Measurements from ENCODE around the gene CHD3.

CHD3 gene

DNA sequence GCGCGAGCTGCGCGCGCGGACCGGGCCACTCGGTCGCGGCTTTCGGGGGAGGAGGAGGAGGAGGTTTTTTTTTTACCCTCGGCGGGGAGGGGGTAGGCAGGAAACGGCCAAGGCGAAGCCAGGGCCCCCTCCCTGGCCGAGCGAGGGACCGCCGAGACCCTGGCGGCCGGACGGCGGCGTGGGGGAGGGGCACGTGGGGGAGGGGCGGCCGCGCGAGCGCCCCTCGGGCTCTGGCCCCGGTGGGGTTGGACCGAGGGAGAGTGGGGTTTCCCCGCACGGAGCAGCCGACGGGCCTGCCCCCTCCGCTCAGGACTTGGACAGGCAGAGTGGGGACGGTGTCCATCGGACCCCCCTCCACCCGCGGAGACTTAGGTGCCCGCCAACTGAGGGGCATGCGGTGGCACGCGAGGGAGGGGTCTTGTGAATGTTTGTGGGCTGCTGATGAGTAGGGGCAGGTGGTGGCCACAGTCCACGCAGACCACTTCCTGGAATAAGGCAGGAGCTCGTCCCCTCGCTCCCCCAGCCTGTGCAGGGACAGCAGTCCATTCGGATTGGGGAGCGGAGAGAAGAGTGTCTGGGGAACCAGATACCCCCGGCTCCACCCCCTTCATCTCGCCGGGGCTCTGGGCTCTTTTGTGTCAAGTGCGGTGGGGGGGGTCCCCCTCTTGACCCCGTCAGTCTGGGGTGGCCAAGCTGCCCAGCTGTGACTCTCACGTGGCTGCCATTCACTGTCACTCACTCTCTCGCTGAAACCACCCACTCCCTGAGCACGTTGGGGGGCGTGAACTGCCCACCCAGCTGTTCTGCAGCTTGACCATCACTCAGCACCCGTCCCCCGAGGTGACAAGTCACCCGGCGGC lies 3.0 kb upstream of the CHD3 start (continued):
- TF ChIP-seq WT1 (tag by site-specific recombination; IDR thresholded peaks at IDR 0.05): peak; percentile 48; the same call in 1 of the 2 replicates
- no peak for TF ChIP-seq ZNF658 (tag by site-specific recombination; IDR thresholded peaks at IDR 0.05)
- no peak for TF ChIP-seq ZNF791 (tag by site-specific recombination; IDR thresholded peaks at IDR 0.05)
- TF ChIP-seq ZNF433 (tag by site-specific recombination; IDR thresholded peaks at IDR 0.05; ENCODE audit: low read depth): no peak
- peak; percentile 90 for TF ChIP-seq BCL11B (tag by site-specific recombination; IDR thresholded peaks at IDR 0.05; ENCODE audit: low read depth)
- TF ChIP-seq ZNF366 (tag by site-specific recombination; conservative IDR thresholded peaks at IDR 0.05): peak; percentile 26; the same call in 1 of the 2 replicates
- TF ChIP-seq ZNF138 (tag by site-specific recombination; IDR thresholded peaks at IDR 0.05; ENCODE audit: borderline replicate concordance): no peak
- TF ChIP-seq, protein P1, sequence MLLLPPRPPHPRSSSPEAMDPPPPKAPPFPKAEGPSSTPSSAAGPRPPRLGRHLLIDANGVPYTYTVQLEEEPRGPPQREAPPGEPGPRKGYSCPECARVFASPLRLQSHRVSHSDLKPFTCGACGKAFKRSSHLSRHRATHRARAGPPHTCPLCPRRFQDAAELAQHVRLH (tag by site-specific recombination; IDR thresholded peaks at IDR 0.05): no peak
- TF ChIP-seq ZFHX2 (tag by site-specific recombination; conservative IDR thresholded peaks at IDR 0.05): peak; percentile 88
- peak; percentile 55 for TF ChIP-seq KLF1 (tag by site-specific recombination; IDR thresholded peaks at IDR 0.05)
- TF ChIP-seq ZNF521 (tag by site-specific recombination; IDR thresholded peaks at IDR 0.05): no peak
- TF ChIP-seq, protein P2, sequence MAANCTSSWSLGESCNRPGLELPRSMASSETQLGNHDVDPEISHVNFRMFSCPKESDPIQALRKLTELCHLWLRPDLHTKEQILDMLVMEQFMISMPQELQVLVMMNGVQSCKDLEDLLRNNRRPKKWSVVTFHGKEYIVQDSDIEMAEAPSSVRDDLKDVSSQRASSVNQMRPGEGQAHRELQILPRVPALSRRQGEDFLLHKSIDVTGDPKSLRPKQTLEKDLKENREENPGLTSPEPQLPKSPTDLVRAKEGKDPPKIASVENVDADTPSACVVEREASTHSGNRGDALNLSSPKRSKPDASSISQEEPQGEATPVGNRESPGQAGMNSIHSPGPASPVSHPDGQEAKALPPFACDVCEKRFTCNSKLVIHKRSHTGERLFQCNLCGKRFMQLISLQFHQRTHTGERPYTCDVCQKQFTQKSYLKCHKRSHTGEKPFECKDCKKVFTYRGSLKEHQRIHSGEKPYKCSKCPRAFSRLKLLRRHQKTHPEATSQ (tag by site-specific recombination; IDR thresholded peaks at IDR 0.05): 0 out of 2 replicates have a peak, but pooled peaks have one; percentile 26
- TF ChIP-seq ZIC2 (tag by site-specific recombination; IDR thresholded peaks at IDR 0.05): no peak
- TF ChIP-seq ZNF843 (tag by site-specific recombination; IDR thresholded peaks at IDR 0.05): no peak
- no peak for TF ChIP-seq ZFP69B (tag by site-specific recombination; IDR thresholded peaks at IDR 0.05)
- TF ChIP-seq, protein P3, sequence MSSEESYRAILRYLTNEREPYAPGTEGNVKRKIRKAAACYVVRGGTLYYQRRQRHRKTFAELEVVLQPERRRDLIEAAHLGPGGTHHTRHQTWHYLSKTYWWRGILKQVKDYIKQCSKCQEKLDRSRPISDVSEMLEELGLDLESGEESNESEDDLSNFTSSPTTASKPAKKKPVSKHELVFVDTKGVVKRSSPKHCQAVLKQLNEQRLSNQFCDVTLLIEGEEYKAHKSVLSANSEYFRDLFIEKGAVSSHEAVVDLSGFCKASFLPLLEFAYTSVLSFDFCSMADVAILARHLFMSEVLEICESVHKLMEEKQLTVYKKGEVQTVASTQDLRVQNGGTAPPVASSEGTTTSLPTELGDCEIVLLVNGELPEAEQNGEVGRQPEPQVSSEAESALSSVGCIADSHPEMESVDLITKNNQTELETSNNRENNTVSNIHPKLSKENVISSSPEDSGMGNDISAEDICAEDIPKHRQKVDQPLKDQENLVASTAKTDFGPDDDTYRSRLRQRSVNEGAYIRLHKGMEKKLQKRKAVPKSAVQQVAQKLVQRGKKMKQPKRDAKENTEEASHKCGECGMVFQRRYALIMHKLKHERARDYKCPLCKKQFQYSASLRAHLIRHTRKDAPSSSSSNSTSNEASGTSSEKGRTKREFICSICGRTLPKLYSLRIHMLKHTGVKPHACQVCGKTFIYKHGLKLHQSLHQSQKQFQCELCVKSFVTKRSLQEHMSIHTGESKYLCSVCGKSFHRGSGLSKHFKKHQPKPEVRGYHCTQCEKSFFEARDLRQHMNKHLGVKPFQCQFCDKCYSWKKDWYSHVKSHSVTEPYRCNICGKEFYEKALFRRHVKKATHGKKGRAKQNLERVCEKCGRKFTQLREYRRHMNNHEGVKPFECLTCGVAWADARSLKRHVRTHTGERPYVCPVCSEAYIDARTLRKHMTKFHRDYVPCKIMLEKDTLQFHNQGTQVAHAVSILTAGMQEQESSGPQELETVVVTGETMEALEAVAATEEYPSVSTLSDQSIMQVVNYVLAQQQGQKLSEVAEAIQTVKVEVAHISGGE (tag by site-specific recombination; conservative IDR thresholded peaks at IDR 0.05; ENCODE audit: low read depth): no peak
- peak; percentile 68; the same call in 1 of the 2 replicates for TF ChIP-seq KLF10 (tag by site-specific recombination; IDR thresholded peaks at IDR 0.05)
- TF ChIP-seq, protein P4, sequence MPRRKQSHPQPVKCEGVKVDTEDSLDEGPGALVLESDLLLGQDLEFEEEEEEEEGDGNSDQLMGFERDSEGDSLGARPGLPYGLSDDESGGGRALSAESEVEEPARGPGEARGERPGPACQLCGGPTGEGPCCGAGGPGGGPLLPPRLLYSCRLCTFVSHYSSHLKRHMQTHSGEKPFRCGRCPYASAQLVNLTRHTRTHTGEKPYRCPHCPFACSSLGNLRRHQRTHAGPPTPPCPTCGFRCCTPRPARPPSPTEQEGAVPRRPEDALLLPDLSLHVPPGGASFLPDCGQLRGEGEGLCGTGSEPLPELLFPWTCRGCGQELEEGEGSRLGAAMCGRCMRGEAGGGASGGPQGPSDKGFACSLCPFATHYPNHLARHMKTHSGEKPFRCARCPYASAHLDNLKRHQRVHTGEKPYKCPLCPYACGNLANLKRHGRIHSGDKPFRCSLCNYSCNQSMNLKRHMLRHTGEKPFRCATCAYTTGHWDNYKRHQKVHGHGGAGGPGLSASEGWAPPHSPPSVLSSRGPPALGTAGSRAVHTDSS (tag by site-specific recombination; IDR thresholded peaks at IDR 0.05): peak; percentile 62; the same call in 1 of the 2 replicates
- TF ChIP-seq ZNF423 (tag by site-specific recombination; IDR thresholded peaks at IDR 0.05): no peak
- no peak for TF ChIP-seq HOXC10 (CRISPR knock-in tag; IDR thresholded peaks at IDR 0.05)
- TF ChIP-seq BCL11A (tag by site-specific recombination; IDR thresholded peaks at IDR 0.05; ENCODE audit: low read depth): peak; percentile 97
- TF ChIP-seq ZBTB8A (tag by site-specific recombination; IDR thresholded peaks at IDR 0.05): 0 out of 2 replicates have a peak, but pooled peaks have one; percentile 14
- no peak for TF ChIP-seq GLI2 (tag by site-specific recombination; IDR thresholded peaks at IDR 0.05; ENCODE audit: borderline replicate concordance, low read depth)
- peak; percentile 77 for TF ChIP-seq SP7 (tag by site-specific recombination; IDR thresholded peaks at IDR 0.05)
- no peak for TF ChIP-seq GFI1B (tag by site-specific recombination; IDR thresholded peaks at IDR 0.05)
- peak; percentile 70 for TF ChIP-seq KLF16 (tag by site-specific recombination; IDR thresholded peaks at IDR 0.05)
- TF ChIP-seq, protein P5, sequence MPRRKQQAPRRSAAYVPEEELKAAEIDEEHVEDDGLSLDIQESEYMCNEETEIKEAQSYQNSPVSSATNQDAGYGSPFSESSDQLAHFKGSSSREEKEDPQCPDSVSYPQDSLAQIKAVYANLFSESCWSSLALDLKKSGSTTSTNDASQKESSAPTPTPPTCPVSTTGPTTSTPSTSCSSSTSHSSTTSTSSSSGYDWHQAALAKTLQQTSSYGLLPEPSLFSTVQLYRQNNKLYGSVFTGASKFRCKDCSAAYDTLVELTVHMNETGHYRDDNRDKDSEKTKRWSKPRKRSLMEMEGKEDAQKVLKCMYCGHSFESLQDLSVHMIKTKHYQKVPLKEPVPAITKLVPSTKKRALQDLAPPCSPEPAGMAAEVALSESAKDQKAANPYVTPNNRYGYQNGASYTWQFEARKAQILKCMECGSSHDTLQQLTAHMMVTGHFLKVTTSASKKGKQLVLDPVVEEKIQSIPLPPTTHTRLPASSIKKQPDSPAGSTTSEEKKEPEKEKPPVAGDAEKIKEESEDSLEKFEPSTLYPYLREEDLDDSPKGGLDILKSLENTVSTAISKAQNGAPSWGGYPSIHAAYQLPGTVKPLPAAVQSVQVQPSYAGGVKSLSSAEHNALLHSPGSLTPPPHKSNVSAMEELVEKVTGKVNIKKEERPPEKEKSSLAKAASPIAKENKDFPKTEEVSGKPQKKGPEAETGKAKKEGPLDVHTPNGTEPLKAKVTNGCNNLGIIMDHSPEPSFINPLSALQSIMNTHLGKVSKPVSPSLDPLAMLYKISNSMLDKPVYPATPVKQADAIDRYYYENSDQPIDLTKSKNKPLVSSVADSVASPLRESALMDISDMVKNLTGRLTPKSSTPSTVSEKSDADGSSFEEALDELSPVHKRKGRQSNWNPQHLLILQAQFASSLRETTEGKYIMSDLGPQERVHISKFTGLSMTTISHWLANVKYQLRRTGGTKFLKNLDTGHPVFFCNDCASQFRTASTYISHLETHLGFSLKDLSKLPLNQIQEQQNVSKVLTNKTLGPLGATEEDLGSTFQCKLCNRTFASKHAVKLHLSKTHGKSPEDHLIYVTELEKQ (tag by site-specific recombination; IDR thresholded peaks at IDR 0.05; ENCODE audit: borderline replicate concordance): peak; percentile 75; the same call in 1 of the 2 replicates
- TF ChIP-seq, protein P6, sequence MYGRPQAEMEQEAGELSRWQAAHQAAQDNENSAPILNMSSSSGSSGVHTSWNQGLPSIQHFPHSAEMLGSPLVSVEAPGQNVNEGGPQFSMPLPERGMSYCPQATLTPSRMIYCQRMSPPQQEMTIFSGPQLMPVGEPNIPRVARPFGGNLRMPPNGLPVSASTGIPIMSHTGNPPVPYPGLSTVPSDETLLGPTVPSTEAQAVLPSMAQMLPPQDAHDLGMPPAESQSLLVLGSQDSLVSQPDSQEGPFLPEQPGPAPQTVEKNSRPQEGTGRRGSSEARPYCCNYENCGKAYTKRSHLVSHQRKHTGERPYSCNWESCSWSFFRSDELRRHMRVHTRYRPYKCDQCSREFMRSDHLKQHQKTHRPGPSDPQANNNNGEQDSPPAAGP (tag by site-specific recombination; IDR thresholded peaks at IDR 0.05): 0 out of 2 replicates have a peak, but pooled peaks have one; percentile 61
- no peak for TF ChIP-seq ZNF624 (tag by site-specific recombination; IDR thresholded peaks at IDR 0.05)
